ENCODE results near the gene RALGPS1. TPM values are rescaled to one million over a fixed set of nuclear protein-coding genes. Genes with fewer than 3 reads are reported as not detected.

Gene RALGPS1
- total and polyA plus RNA-seq, 4 donors, result 34.4 to 80.9 (median 73.2) TPM

- no peak overlapping the region for H3K4me3 ChIP-seq (ENCODE audit: low read depth, low read length)
- H3K27ac ChIP-seq (ENCODE audit: low read depth, low read length), result no peak overlapping the region
- 86% methylated on average over 5 of the region's 9 CpGs for WGBS (ENCODE audit: insufficient coverage)
- H3K27me3 ChIP-seq (ENCODE audit: control insufficient read depth, insufficient read depth, low read length), result no peaks in the 10 kb centered on the region
- no peaks in the 10 kb centered on the region for H3K9me3 ChIP-seq (ENCODE audit: control insufficient read depth, insufficient read depth, low read length)
- peaks cover 32% of the 10 kb centered on the region for H3K4me1 ChIP-seq (ENCODE audit: control insufficient read depth, insufficient read depth, low read length)
- no peak for DNase-seq (ENCODE audit: low read depth in 4 of 6, low spot score in 6 of 6)
- no peaks in the 10 kb centered on the region for H3K36me3 ChIP-seq (ENCODE audit: control insufficient read depth, insufficient read depth, low read length)
Observed at GRCh38 chr9:127161081-127161624, 246.6 kb downstream of the RALGPS1 start.

DNA sequence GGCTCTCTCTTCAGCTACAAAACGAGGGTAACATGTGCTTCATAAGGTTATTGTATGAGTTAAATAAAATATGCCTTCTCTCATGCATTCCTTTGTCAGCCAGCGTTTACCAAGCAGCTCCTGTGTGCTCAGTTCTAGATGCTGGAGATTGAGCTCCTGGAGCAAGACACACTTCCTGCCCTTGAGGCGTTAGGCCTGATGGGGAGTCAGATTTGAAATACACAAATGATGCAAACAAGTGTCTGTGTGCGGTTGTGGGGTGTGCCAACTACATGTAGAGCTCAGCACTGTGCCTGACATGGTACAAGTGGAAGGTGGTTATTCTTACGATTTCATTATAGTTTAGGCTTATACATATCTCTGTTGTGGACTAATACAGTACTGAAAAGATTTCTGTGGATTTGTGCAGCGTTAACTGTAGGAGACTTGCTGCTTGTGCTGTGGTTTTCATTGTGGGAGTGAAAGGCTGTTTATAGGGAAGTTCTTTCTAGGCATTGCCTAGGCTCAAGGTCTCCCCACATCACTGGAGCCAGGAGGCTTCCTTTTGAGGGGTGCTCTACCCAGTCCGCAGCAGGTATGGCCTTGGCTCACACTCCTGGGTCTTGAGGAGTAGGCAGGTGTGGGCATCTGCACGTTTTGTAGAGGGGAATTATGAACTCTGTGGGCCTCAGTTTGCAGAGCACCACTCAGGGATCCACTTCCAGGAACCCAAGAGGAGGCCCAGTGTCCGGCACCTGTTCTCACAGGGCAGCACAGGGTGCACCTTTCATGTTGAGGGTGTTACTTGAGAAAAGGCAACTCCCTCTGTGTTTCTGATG, 247.7 kb downstream of the RALGPS1 start:
- H3K36me3 ChIP-seq (ENCODE audit: control insufficient read depth, insufficient read depth, low read length), result peaks cover 4% of the 10 kb centered on the region
- no peaks in the 10 kb centered on the region for H3K27me3 ChIP-seq (ENCODE audit: control insufficient read depth, insufficient read depth, low read length)
- no peak overlapping the region for H3K4me3 ChIP-seq (ENCODE audit: low read depth, low read length)
- peak in 1 of 6 donors; percentile 31 for DNase-seq (ENCODE audit: low read depth in 4 of 6, low spot score in 6 of 6)
- no peaks in the 10 kb centered on the region for H3K9me3 ChIP-seq (ENCODE audit: control insufficient read depth, insufficient read depth, low read length)
- H3K27ac ChIP-seq (ENCODE audit: low read depth, low read length), result no peak overlapping the region
- 70% methylated on average over 4 of the region's 9 CpGs for WGBS (ENCODE audit: insufficient coverage)
- peaks cover 32% of the 10 kb centered on the region for H3K4me1 ChIP-seq (ENCODE audit: control insufficient read depth, insufficient read depth, low read length)

- 80% methylated on average over 1 of the region's 4 CpGs for WGBS (ENCODE audit: insufficient coverage)
- H3K27ac ChIP-seq (ENCODE audit: low read depth, low read length), result peak overlapping the region; percentile 13
- peak in 2 of 6 donors; percentile 25 to 42 for DNase-seq (ENCODE audit: low read depth in 4 of 6, low spot score in 6 of 6)
Observed at GRCh38 chr9:127162864-127163365, 248.3 kb downstream of the RALGPS1 start.

GRCh38 chr9:127163409-127163808, 248.8 kb downstream of the RALGPS1 start:
- Histone ChIP-seq H3K4me3 (ENCODE audit: low read depth, low read length) (no peak overlapping the region), H3K9me3 (ENCODE audit: control insufficient read depth, insufficient read depth, low read length) (no peaks in the 10 kb centered on the region), H3K36me3 (ENCODE audit: control insufficient read depth, insufficient read depth, low read length) (peaks cover 15% of the 10 kb centered on the region), H3K27me3 (ENCODE audit: control insufficient read depth, insufficient read depth, low read length) (no peaks in the 10 kb centered on the region), H3K27ac (ENCODE audit: low read depth, low read length) (no peak overlapping the region), H3K4me1 (ENCODE audit: control insufficient read depth, insufficient read depth, low read length) (peaks cover 32% of the 10 kb centered on the region)
- DNase-seq (ENCODE audit: low read depth in 4 of 6, low spot score in 6 of 6), result no peak
- 80% methylated on average over 1 of the region's 2 CpGs for WGBS (ENCODE audit: insufficient coverage)

More at GRCh38 chr9:127162864-127163365, 248.3 kb downstream of the RALGPS1 start:
- H3K4me3 ChIP-seq (ENCODE audit: low read depth, low read length), result no peak overlapping the region
- H3K36me3 ChIP-seq (ENCODE audit: control insufficient read depth, insufficient read depth, low read length), result peaks cover 10% of the 10 kb centered on the region
- H3K4me1 ChIP-seq (ENCODE audit: control insufficient read depth, insufficient read depth, low read length), result peaks cover 32% of the 10 kb centered on the region
- H3K27me3 ChIP-seq (ENCODE audit: control insufficient read depth, insufficient read depth, low read length), result no peaks in the 10 kb centered on the region
- H3K9me3 ChIP-seq (ENCODE audit: control insufficient read depth, insufficient read depth, low read length), result no peaks in the 10 kb centered on the region

DNA sequence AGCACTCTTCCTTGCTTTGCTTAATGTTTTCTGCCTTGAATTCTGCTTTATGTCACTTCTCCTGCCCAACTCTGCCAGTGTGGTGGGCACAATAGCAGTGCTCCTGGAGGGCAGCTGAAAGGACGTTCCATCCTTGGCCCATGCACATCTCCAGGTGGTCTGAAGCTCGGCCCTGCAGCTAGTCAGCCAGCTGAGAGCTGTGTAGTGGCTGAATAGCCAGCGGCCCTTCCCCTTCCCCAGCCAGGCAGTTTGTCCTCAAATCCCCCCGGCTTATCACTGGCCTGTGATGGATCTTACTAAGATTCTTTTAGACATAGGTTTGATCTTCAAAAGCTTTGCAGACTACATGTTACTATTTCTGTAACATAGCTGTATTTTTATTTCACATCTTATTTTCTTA, 250.5 kb downstream of the RALGPS1 start:
- H3K27me3 ChIP-seq (ENCODE audit: control insufficient read depth, insufficient read depth, low read length), result no peaks in the 10 kb centered on the region
- H3K9me3 ChIP-seq (ENCODE audit: control insufficient read depth, insufficient read depth, low read length), result no peaks in the 10 kb centered on the region
- H3K4me1 ChIP-seq (ENCODE audit: control insufficient read depth, insufficient read depth, low read length), result peaks cover 28% of the 10 kb centered on the region
- 29% methylated on average over 1 of the region's 4 CpGs for WGBS (ENCODE audit: insufficient coverage)
- no peak overlapping the region for H3K27ac ChIP-seq (ENCODE audit: low read depth, low read length)
- no peak for DNase-seq (ENCODE audit: low read depth in 4 of 6, low spot score in 6 of 6)
- peaks cover 19% of the 10 kb centered on the region for H3K36me3 ChIP-seq (ENCODE audit: control insufficient read depth, insufficient read depth, low read length)
- no peak overlapping the region for H3K4me3 ChIP-seq (ENCODE audit: low read depth, low read length)

- H3K27me3 ChIP-seq (ENCODE audit: control insufficient read depth, insufficient read depth, low read length), result no peaks in the 10 kb centered on the region
- no peak overlapping the region for H3K27ac ChIP-seq (ENCODE audit: low read depth, low read length)
- H3K4me3 ChIP-seq (ENCODE audit: low read depth, low read length), result no peak overlapping the region
- peaks cover 19% of the 10 kb centered on the region for H3K36me3 ChIP-seq (ENCODE audit: control insufficient read depth, insufficient read depth, low read length)
- WGBS (ENCODE audit: insufficient coverage), result 88% methylated on average over 2 of the region's 5 CpGs
- H3K9me3 ChIP-seq (ENCODE audit: control insufficient read depth, insufficient read depth, low read length), result no peaks in the 10 kb centered on the region
- no peak for DNase-seq (ENCODE audit: low read depth in 4 of 6, low spot score in 6 of 6)
- peaks cover 18% of the 10 kb centered on the region for H3K4me1 ChIP-seq (ENCODE audit: control insufficient read depth, insufficient read depth, low read length)
Observed at GRCh38 chr9:127166111-127166510, 251.5 kb downstream of the RALGPS1 start.

DNA sequence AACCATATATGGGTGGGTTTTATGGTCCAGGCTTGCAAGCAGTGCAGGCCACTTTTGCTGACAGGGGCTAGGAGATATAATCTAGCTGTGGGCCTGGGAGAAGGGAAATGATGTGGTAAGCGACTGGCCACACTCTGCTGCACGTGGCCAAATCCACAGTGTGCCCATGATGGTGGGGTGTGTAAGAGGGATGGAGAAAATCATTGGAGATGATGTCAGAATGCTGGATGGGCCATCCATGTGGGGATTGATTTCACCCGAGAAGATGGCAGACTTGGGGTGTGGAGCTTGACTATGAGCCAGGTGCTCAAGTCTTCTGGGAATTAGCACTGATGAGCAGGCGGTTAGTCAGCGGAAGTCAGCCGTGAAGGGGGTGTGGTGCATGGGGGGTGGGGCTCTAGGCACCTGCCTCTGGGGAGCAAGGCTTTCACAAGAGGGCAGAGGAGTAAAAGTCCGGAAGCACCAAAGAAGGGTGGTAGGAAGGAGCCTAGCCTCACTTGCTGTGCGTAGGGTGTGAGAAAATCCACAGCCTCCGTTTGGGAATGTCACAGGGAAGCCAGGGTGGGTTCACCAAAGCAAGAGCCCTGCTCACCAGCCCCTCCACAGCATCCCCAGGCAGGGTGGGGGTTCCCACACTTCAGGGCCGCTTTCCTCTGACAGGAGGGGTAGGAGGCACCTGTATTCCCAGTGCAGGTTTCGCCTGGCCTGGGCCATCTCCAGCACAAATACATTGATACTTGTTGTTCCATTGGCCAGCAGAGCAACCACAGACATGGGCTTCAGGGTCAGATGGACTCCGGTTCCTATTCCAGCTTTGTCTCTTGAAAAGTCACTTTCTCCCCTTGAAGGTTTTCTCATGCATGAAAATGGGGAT, 252.3 kb downstream of the RALGPS1 start:
- no peak for DNase-seq (ENCODE audit: low read depth in 4 of 6, low spot score in 6 of 6)
- no peaks in the 10 kb centered on the region for H3K9me3 ChIP-seq (ENCODE audit: control insufficient read depth, insufficient read depth, low read length)
- 89% methylated on average over 9 of the region's 12 CpGs for WGBS (ENCODE audit: insufficient coverage)

GRCh38 chr9:127167560-127168326, 253.2 kb downstream of the RALGPS1 start:
- H3K36me3 ChIP-seq (ENCODE audit: control insufficient read depth, insufficient read depth, low read length), result peaks cover 19% of the 10 kb centered on the region
- H3K4me1 ChIP-seq (ENCODE audit: control insufficient read depth, insufficient read depth, low read length), result peaks cover 8% of the 10 kb centered on the region
- 94% methylated on average over 10 of the region's 11 CpGs for WGBS (ENCODE audit: insufficient coverage)
- no peak overlapping the region for H3K27ac ChIP-seq (ENCODE audit: low read depth, low read length)
- H3K27me3 ChIP-seq (ENCODE audit: control insufficient read depth, insufficient read depth, low read length), result no peaks in the 10 kb centered on the region
- H3K4me3 ChIP-seq (ENCODE audit: low read depth, low read length), result no peak overlapping the region
- H3K9me3 ChIP-seq (ENCODE audit: control insufficient read depth, insufficient read depth, low read length), result no peaks in the 10 kb centered on the region
- no peak for DNase-seq (ENCODE audit: low read depth in 4 of 6, low spot score in 6 of 6)

More for the DNA sequence above, 252.3 kb downstream of the RALGPS1 start:
- H3K4me3 ChIP-seq (ENCODE audit: low read depth, low read length), result no peak overlapping the region
- H3K36me3 ChIP-seq (ENCODE audit: control insufficient read depth, insufficient read depth, low read length), result peaks cover 19% of the 10 kb centered on the region
- H3K4me1 ChIP-seq (ENCODE audit: control insufficient read depth, insufficient read depth, low read length), result peaks cover 14% of the 10 kb centered on the region
- no peak overlapping the region for H3K27ac ChIP-seq (ENCODE audit: low read depth, low read length)
- no peaks in the 10 kb centered on the region for H3K27me3 ChIP-seq (ENCODE audit: control insufficient read depth, insufficient read depth, low read length)

Measured in spinal cord (tissue), 10 donors.